ENCODE results near the gene SULT4A1. TPM values are rescaled to one million over a fixed set of nuclear protein-coding genes. Genes with fewer than 3 reads are reported as not detected.

SULT4A1 gene
- total and polyA plus RNA-seq, 2 experiments from 2014 or later: 1.1 to 2.8 TPM

DNA sequence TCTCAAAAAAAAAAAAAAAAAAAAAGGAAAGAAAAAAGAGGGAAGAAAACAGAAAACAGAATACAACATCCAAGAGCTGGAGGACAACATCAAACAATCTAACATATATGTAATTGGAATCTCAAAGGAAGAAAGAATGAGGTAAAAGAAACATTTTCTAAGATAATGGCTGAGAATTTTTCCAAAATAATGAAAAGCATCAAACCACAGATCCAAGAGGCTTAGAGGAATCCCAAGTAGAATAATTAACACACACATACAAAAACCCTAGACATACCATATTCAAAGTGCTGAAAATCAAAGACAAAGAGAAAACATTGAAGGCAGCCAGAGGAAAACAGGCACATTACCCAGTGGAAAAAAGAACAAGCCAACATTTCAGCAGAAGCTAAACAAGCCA is 4.9 kb downstream of the SULT4A1 start:
- Histone ChIP-seq H3K27me3 (peaks cover 6% of the 10 kb centered on the region), H4K20me1 (ENCODE audit: insufficient read depth, poor library complexity, severe bottlenecking) (no peaks in the 10 kb centered on the region), H3K4me1 (ENCODE audit: insufficient read depth) (peaks cover 3% of the 10 kb centered on the region), H2AFZ (no peak overlapping the region), H3K36me3 (replicated peaks; ENCODE audit: insufficient read depth, low read depth) (no peaks in the 10 kb centered on the region), H3K27ac (no peak overlapping the region), H3K4me2 (no peak overlapping the region), H3K79me2 (no peaks in the 10 kb centered on the region), H3K9me3 (ENCODE audit: low read depth) (no peaks in the 10 kb centered on the region), H3K9me2 (replicated peaks; ENCODE audit: insufficient read depth) (no peaks in the 10 kb centered on the region), H3K4me3 (no peak overlapping the region)
- DNase-seq (ENCODE audit: low spot score): no peak
- TF ChIP-seq, protein P1, sequence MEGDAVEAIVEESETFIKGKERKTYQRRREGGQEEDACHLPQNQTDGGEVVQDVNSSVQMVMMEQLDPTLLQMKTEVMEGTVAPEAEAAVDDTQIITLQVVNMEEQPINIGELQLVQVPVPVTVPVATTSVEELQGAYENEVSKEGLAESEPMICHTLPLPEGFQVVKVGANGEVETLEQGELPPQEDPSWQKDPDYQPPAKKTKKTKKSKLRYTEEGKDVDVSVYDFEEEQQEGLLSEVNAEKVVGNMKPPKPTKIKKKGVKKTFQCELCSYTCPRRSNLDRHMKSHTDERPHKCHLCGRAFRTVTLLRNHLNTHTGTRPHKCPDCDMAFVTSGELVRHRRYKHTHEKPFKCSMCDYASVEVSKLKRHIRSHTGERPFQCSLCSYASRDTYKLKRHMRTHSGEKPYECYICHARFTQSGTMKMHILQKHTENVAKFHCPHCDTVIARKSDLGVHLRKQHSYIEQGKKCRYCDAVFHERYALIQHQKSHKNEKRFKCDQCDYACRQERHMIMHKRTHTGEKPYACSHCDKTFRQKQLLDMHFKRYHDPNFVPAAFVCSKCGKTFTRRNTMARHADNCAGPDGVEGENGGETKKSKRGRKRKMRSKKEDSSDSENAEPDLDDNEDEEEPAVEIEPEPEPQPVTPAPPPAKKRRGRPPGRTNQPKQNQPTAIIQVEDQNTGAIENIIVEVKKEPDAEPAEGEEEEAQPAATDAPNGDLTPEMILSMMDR (IDR thresholded peaks at IDR 0.05; ENCODE audit: poor library complexity): no peak
- TF ChIP-seq EZH2 (IDR thresholded peaks at IDR 0.05; ENCODE audit: borderline replicate concordance) (no peak), EZH2phosphoT487 (IDR thresholded peaks at IDR 0.05; ENCODE audit: low read depth, severe bottlenecking, unreplicated experiment) (no peak)

DNA sequence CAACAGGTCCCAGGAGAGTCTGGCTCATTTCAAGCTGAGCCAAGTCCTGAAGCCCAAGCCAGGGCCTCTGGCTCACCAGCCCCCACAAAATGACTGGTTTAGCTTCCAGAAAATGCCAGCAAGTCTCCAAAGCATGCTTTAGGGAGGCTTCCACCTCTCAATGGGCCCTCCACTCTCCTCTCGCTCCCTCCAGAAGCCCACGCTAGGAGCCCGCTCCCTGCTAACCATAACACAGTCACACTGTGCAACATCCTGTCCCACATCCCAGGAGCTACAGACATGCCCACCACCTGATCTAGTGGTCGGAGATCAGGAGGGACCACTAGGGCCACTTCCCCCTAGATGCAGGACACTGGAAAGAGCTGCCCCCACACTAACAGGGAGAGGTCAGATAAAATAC is 6.9 kb downstream of the SULT4A1 start:
- Histone ChIP-seq H3K9me3 (ENCODE audit: low read depth) (no peaks in the 10 kb centered on the region), H3K79me2 (no peaks in the 10 kb centered on the region), H3K27ac (no peak overlapping the region), H2AFZ (no peak overlapping the region), H4K20me1 (ENCODE audit: insufficient read depth, poor library complexity, severe bottlenecking) (no peaks in the 10 kb centered on the region), H3K4me3 (no peak overlapping the region), H3K9me2 (replicated peaks; ENCODE audit: insufficient read depth) (no peaks in the 10 kb centered on the region), H3K4me1 (ENCODE audit: insufficient read depth) (no peaks in the 10 kb centered on the region), H3K4me2 (no peak overlapping the region), H3K36me3 (replicated peaks; ENCODE audit: insufficient read depth, low read depth) (no peaks in the 10 kb centered on the region), H3K27me3 (no peaks in the 10 kb centered on the region)
- 84% methylated on average over 4 of the region's 4 CpGs for WGBS (ENCODE audit: low lambda C conversion rate, missing lambda C conversion rate)
- no peak for TF ChIP-seq EZH2phosphoT487 (IDR thresholded peaks at IDR 0.05; ENCODE audit: low read depth, severe bottlenecking, unreplicated experiment)
- no peak for TF ChIP-seq EZH2 (IDR thresholded peaks at IDR 0.05; ENCODE audit: borderline replicate concordance)
- TF ChIP-seq, protein P1 (IDR thresholded peaks at IDR 0.05; ENCODE audit: poor library complexity): no peak
- DNase-seq (ENCODE audit: low spot score): no peak

DNA sequence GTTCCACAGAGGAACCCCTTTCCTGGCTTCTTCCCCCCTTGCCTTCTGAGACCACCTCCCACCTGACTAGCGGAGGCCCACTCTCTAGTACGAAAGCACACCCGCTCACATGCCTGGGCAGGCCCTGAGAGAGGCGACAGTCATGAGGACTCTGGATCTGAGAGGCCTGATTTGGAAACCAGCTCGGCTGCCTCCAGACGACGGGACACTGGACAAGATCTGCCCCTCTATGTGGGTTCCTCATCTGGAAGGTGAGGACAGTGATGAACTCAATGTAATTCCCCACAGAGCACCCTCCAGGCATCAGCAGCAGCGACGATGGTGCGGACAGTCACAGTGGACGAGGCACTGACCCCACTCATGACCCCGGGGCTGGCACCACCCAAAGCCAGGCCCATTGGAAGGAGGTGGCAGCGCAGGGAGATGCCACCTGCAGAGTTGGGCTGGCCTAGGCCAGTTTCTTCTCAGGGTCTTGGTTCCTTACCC is 7.5 kb downstream of the SULT4A1 start:
- no peak overlapping the region for H2AFZ ChIP-seq
- DNase-seq (ENCODE audit: low spot score): no peak
- TF ChIP-seq, protein P1 (IDR thresholded peaks at IDR 0.05; ENCODE audit: poor library complexity): no peak
- TF ChIP-seq EZH2 (IDR thresholded peaks at IDR 0.05; ENCODE audit: borderline replicate concordance) (no peak), EZH2phosphoT487 (IDR thresholded peaks at IDR 0.05; ENCODE audit: low read depth, severe bottlenecking, unreplicated experiment) (no peak)
- H3K9me3 ChIP-seq (ENCODE audit: low read depth): no peaks in the 10 kb centered on the region
- H3K4me1 ChIP-seq (ENCODE audit: insufficient read depth): no peaks in the 10 kb centered on the region
- no peaks in the 10 kb centered on the region for H4K20me1 ChIP-seq (ENCODE audit: insufficient read depth, poor library complexity, severe bottlenecking)
- no peak overlapping the region for H3K4me3 ChIP-seq
- H3K9me2 ChIP-seq (replicated peaks; ENCODE audit: insufficient read depth): no peaks in the 10 kb centered on the region
- no peak overlapping the region for H3K4me2 ChIP-seq
- H3K27ac ChIP-seq: no peak overlapping the region
- no peaks in the 10 kb centered on the region for H3K79me2 ChIP-seq
- WGBS (ENCODE audit: low lambda C conversion rate, missing lambda C conversion rate): 95% methylated on average over 13 of the region's 13 CpGs
- H3K27me3 ChIP-seq: no peaks in the 10 kb centered on the region
- no peaks in the 10 kb centered on the region for H3K36me3 ChIP-seq (replicated peaks; ENCODE audit: insufficient read depth, low read depth)

All from hepatocyte (in vitro differentiated cells).